ENCODE measurements around the gene TBC1D7.

Gene TBC1D7

DNA sequence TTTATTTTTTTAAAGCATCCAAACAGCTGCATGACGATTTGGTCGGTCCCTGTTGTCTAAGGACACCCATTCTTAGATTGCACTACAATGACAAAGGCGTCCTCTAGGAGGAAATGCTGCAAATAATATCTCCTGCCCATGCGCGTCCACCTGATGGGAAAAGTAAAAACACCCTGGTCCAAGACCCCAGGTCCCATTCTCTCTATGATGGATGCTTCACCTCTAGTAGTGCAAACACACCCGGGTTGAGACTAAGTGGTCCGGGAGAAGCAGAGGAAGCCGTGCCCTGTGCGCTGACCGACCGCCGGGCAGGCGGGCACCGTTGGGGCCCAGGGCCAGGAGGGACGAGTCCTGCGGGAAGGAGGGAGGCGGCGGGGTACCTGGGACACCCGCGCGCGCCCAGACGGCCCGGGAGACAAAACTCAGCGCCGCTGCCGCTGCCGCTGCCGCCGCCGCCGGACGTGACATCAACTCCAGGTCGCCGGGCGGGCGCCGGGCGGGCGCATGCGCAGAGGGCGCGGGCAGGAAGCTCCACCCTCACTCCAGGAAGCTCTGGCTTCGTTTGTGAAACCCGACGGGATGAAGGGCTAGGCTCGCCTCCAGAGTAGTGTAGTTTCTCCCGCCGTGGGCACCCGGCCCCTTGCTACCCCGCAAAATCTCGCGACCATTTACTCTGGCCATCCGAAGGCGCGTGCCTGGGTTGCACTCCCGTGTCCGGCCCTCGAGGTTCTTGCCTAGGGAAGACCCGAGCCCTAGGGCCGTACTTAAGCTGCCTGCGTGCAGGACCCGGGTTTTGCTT lies at the start of gene TBC1D7:
Gene TBC1D7 (minus strand): TSS at position 462 of the 799 bp plus-strand sequence. CDS start 1,639 bp downstream, outside the sequence.
- peak; percentile 91 for DNase-seq

DNA sequence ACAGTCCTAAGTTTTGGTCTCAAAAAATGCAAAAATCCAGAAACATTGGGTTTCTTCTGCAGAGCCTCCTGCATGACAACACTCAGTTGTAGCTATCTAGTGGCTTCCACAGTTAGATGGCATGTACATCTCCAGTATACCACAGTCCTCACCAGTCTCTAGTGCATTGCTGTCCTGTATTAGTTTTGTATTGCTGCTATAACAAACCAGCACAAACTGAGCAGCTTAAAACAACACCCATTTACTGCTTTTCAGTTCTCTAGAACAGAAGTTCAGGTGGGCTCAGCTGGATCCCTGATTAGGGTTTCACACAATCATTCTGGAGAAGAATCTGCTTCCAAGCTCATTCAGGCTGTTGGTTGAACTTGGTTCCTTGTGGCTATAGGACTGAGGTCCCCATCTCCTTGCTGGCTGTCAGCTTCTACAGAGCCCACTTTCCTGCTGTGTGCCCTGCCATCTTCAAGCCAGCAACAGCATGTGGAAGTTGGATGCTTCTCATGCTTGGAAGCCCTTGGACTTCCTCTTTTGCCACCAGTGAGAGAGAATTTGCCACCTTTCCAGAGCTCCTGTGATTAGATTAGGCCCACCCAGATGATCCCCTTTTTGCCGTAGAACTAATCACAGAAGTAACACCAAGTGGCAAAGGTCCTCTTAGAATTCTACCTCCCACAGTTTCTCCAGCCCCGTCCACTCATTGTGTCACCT lies 48.9 kb upstream of the TBC1D7 start:
- no peak for DNase-seq

- no peak for DNase-seq
These were observed 47.1 kb upstream of the TBC1D7 start for GRCh38 chr6:13375360-13375878.

DNA sequence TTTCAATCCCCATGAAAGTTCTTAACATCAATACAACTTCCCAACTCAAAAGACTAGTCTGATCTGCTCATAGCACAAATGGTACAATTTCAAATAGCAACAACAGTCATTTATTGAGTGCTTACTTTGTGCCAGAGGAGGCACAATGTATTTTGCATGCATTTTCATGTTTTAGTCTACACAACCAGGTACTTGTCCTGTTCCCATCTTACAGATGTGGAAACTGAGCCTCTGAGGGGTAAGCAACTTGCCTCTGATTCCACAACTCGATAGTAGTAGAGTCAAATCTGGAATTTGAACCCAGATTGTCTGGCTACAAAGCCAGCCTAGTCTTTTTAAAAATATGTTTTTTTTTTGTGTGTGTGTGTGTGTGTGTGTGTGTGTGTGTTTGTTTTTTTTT lies 45.6 kb upstream of the TBC1D7 start:
- no peak for DNase-seq

DNA sequence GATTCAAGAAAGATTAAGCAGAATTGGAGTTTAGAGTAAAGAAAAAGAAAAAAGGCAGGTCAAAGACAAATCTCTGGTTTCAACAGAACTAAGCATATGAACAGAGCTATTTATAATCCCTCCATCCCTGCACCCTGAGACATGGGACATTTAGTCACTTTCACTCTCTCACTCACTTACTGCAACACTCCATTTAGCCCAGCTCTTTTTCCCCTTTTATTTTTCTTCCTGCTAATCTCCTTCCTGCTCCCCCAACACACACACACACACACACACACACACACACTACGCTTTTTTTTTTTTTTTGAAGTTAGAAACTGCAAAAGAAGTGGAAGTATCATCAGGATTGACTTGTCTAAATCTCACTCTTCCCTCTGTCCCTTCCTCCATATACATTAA lies 45.1 kb upstream of the TBC1D7 start:
- DNase-seq = no peak

DNA sequence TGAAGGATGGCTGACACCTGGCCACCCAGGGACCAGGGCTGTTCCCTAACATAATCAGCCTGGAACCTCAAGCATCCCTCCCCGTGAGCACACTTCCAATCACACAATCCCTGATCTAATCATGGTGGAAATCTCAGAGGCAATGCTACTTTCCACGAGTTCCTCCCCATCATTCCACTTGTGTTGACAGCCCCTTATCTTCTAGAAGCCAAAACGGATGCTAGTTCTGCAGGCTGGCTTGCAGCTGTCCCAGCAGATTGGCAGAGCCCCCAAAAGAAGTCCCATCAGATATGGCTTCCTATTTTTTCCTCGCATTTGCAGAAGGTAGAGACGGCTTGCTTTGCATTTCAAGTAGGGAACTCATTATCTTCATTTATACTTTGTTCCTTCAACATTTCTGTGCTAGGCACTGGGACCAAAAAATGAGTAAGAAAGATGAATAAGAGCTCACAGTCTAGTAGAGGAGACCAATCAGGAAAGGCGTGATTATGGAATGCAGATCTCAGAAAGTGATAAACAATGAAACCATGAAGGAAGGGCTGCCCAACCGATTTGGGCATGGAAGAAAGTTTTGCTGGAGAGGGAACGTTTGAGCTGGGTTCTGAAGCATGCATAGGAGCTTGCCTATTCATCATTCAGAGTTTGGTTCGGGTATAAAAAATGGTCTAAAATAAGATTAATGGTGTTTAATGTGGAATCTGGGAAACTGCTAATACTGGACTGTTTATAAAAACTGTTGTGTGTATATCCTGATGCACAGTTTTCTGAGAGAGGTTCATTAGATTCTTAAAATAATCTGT lies 44.6 kb upstream of the TBC1D7 start:
- DNase-seq = no peak

GRCh38 chr6:13372076-13372475 lies 43.7 kb upstream of the TBC1D7 start:
- no peak for DNase-seq

- no peak for DNase-seq
These were observed 43.2 kb upstream of the TBC1D7 start for GRCh38 chr6:13371421-13372072.

DNA sequence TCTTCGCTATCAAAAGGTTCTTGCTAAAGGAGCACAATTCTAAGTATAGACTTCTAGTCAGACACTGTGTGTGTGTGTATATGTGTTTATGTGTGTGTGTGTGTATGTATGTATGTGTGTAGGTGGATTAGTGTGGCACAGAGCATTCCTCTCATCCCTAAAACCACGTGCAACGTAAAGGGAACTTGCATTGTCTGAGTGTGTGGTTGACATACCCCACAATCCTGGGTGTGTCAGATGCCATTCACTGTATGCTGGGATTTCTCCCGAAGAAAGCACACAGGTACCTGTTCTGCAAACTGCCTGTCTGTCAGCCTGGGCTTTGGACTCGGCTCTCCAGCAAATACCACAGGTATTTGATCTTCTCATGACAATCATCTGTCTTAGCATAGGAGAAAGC lies 42.3 kb upstream of the TBC1D7 start:
- no peak for DNase-seq

GRCh38 chr6:13369591-13369990 lies 41.3 kb upstream of the TBC1D7 start:
- DNase-seq = no peak

- no peak for DNase-seq
These were observed 40.4 kb upstream of the TBC1D7 start for GRCh38 chr6:13368731-13369115.

DNA sequence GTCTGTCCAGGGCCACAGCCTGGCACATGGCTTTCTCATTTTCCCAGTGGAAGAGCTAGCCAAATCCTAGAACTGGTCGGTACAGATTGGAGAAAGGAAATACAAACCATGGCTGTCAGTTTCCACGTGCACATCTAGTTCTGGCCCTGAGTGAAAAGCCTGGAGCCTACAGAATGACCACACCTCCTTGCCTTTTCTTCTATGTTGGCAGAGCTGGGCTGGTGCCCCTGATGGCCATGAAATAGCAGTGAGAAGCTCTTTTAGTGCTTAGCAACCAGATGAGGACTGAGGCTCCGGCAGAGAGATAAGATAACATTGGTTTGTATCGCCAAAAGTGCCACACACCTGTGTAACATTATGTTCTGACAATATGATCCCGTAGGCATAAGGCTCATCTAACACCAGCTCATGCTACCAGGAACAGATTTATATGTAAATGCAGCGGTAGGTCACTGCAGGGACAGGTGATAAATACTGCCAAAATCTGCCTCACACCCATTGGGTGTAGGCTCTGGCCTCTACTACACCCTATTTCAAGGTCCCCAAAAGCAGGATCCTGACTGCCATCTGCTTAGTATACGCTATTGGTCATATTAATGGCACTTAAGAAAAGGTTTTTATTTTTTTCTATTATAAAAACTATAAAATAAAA lies 39.9 kb upstream of the TBC1D7 start:
- DNase-seq = no peak

DNA sequence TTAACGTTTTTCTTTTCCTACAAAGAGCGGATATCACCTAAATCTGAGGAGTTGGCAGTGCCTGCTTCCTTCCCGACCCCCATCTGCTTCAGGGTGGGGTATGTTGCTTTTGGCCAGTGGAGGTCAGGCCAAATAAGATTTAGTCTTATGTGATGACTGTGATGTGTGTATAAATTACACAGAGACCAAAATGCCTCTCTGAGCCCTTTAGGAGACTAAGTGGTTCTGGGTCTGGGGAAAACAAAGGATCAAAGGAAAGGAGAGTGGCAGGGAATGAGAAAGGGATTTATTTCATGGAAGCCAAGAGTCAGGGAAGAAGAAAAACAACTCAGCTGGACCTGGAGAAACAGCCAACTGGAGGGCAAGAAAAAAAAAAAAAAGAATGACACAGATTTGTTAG lies 39.1 kb upstream of the TBC1D7 start:
- DNase-seq = no peak

DNA sequence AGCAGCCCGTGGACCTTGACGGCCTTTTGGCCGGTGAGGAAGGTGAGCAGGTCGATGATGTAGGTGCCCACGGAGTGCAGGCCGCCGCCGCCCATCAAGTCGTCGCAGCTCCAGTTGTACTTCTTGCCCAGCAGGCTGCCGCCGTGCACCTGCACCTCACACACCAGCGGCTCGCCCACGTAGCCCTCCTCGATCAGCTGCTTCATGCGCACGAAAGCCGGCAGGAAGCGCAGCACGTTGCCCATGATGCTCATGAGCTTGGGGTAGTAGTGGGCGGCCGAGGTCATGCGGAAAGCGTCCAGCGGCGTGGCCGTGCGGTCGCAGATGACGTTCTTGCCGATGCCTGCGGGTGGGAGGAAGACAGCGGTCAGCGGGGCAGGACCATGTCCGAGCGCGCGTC lies 37.0 kb upstream of the TBC1D7 start:
- no peak for DNase-seq

DNA sequence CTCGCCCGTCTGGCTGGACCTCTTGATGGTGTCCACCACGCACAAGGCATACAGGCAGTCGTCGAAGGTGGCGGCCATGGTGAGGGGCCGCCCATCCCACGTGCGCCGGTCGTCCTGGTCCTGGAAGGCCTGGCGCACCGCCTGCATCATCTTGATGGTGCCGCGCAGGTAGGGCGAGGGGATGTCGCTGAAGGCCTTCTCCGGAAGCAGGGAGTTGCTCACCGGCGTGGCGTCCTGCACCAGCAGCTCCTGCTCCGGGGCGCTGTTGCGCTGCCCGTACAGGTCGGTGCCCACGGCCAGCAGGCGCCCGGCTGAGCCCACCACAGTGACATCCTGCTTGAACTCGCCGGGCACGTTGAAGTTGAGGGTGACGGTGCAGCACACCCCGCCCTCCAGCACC lies 36.5 kb upstream of the TBC1D7 start:
- no peak for DNase-seq

GRCh38 chr6:13362412-13362811 lies 34.1 kb upstream of the TBC1D7 start:
- no peak for DNase-seq

DNA sequence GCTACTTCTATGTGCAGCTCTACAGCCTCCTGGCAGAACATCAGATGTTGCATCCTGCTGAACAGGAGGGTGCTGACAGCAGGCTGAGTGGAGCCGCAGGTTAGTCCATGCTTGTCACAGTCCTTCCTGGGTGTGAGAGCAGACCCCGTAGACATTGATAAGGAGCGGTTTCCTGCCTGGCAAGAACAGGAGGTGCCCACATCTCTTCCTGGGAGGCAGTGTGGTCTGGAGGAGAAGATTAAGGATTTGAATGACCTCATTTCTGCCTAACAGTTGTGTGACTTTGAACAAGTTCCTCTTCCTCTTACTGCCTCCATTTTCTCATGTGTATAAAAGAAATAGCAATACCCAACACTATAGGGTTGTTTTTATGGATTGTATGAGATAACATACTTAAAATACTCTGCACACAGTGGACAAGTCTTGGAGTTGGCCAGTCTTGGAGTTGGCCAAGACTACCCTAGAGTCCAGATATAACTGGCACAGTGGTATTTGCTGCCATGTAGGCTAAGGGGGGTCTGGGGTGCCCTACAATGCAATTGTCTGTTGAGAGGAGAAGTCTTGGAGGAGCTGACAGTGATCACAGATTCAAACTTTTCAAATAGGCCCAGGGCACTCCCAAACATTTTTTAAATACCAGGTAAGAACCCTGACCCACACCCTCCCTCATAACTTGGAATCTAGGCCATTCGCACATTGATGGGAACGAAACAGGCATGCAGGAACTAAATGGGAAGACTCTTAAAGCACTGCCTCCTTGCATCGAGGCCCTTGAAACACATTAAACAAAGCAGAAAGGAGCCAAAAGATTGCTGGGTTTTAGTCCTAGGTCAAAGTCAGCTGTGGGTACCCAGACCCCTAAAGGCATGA lies 32.6 kb upstream of the TBC1D7 start:
- peak; percentile 30 for DNase-seq

GRCh38 chr6:13359287-13359686 lies 30.9 kb upstream of the TBC1D7 start:
- no peak for DNase-seq

- no peak for DNase-seq
These were observed 30.2 kb upstream of the TBC1D7 start for GRCh38 chr6:13358511-13358910.

- DNase-seq = no peak
These were observed 29.3 kb upstream of the TBC1D7 start for GRCh38 chr6:13357551-13358075.
